ENCODE data around the gene SLX4IP. TPM values are rescaled to one million over a fixed set of nuclear protein-coding genes. Genes with fewer than 3 reads are reported as not detected.

The SLX4IP gene
- total RNA-seq, 1 experiment from 2014 or later = 5.4 TPM

GRCh38 chr20:10536531-10536930 lies 101.4 kb downstream of the SLX4IP start:
- Mint-ChIP-seq H3K27ac (ENCODE audit: unreplicated experiment) (no peak overlapping the region), H3K27me3 (ENCODE audit: unreplicated experiment) (no peaks in the 10 kb centered on the region), H3K36me3 (ENCODE audit: insufficient read depth, unreplicated experiment) (peaks cover 6% of the 10 kb centered on the region), H3K9me3 (ENCODE audit: low read depth, unreplicated experiment) (no peaks in the 10 kb centered on the region), H3K4me1 (ENCODE audit: low read depth, unreplicated experiment) (peaks cover 16% of the 10 kb centered on the region), H3K4me3 (ENCODE audit: low read depth, unreplicated experiment) (no peak overlapping the region)
- CTCF ChIA-PET = interaction anchor here (0.7 to 1.3 kb wide), 3 partner anchors 25 to 919 kb away, joined by 3 read pairs; no protein-coding TSS in a partner anchor
- peak; percentile 23 for TF ChIP-seq CTCF (IDR thresholded peaks at IDR 0.05; ENCODE audit: unreplicated experiment)
- DNase-seq = peak; percentile 35
- intact Hi-C loops (cut with micrococcal nuclease; ENCODE audit: unreplicated experiment) = loop anchor here (2.0 to 5.0 kb wide), 2 partner anchors 68 to 559 kb away; no protein-coding TSS in a partner anchor
- BruUV-seq (replicated peaks) = no TSS peak

GRCh38 chr20:10537850-10538480 lies 102.9 kb downstream of the SLX4IP start:
- Mint-ChIP-seq H3K27ac (ENCODE audit: unreplicated experiment) (no peak overlapping the region), H3K4me1 (ENCODE audit: low read depth, unreplicated experiment) (peaks cover 26% of the 10 kb centered on the region), H3K9me3 (ENCODE audit: low read depth, unreplicated experiment) (no peaks in the 10 kb centered on the region), H3K27me3 (ENCODE audit: unreplicated experiment) (no peaks in the 10 kb centered on the region), H3K36me3 (ENCODE audit: insufficient read depth, unreplicated experiment) (peaks cover 6% of the 10 kb centered on the region), H3K4me3 (ENCODE audit: low read depth, unreplicated experiment) (no peak overlapping the region)
- no TSS peak for BruUV-seq (replicated peaks)
- no peak for TF ChIP-seq CTCF (IDR thresholded peaks at IDR 0.05; ENCODE audit: unreplicated experiment)
- intact Hi-C loops (cut with micrococcal nuclease; ENCODE audit: unreplicated experiment) = loop anchor here (2.0 to 5.0 kb wide), 2 partner anchors 69 to 561 kb away; no protein-coding TSS in a partner anchor
- peak; percentile 15 for DNase-seq
- CTCF ChIA-PET = no interaction called here

GRCh38 chr20:10538768-10539167 lies 103.7 kb downstream of the SLX4IP start:
- no peak for TF ChIP-seq CTCF (IDR thresholded peaks at IDR 0.05; ENCODE audit: unreplicated experiment)
- Mint-ChIP-seq H3K27ac (ENCODE audit: unreplicated experiment) (peak overlapping the region; percentile 27), H3K36me3 (ENCODE audit: insufficient read depth, unreplicated experiment) (peaks cover 6% of the 10 kb centered on the region), H3K27me3 (ENCODE audit: unreplicated experiment) (no peaks in the 10 kb centered on the region), H3K4me3 (ENCODE audit: low read depth, unreplicated experiment) (no peak overlapping the region), H3K9me3 (ENCODE audit: low read depth, unreplicated experiment) (no peaks in the 10 kb centered on the region), H3K4me1 (ENCODE audit: low read depth, unreplicated experiment) (peaks cover 26% of the 10 kb centered on the region)
- BruUV-seq (replicated peaks) = no TSS peak
- DNase-seq = no peak
- intact Hi-C loops (cut with micrococcal nuclease; ENCODE audit: unreplicated experiment) = loop anchor here (5.0 kb wide), 1 partner anchor 561 kb away; no protein-coding TSS in a partner anchor
- CTCF ChIA-PET = interaction anchor here (0.6 kb wide), 1 partner anchor 149 kb away, joined by 3 read pairs; no protein-coding TSS in a partner anchor

GRCh38 chr20:10539818-10540553 lies 104.9 kb downstream of the SLX4IP start:
- H3K36me3 Mint-ChIP-seq (ENCODE audit: insufficient read depth, unreplicated experiment) = peaks cover 6% of the 10 kb centered on the region
- H3K27ac Mint-ChIP-seq (ENCODE audit: unreplicated experiment) = peak overlapping the region; percentile 97
- H3K4me3 Mint-ChIP-seq (ENCODE audit: low read depth, unreplicated experiment) = peak overlapping the region; percentile 54
- CTCF ChIA-PET = interaction anchor here (0.7 kb wide), 1 partner anchor 160 kb away, joined by 5 read pairs; no protein-coding TSS in a partner anchor
- H3K27me3 Mint-ChIP-seq (ENCODE audit: unreplicated experiment) = no peaks in the 10 kb centered on the region
- TF ChIP-seq CTCF (IDR thresholded peaks at IDR 0.05; ENCODE audit: unreplicated experiment) = no peak
- peaks cover 26% of the 10 kb centered on the region for H3K4me1 Mint-ChIP-seq (ENCODE audit: low read depth, unreplicated experiment)
- H3K9me3 Mint-ChIP-seq (ENCODE audit: low read depth, unreplicated experiment) = no peaks in the 10 kb centered on the region
- intact Hi-C loops (cut with micrococcal nuclease; ENCODE audit: unreplicated experiment) = loop anchor here (5.0 kb wide), 1 partner anchor 563 kb away; no protein-coding TSS in a partner anchor
- DNase-seq = no peak
- no TSS peak for BruUV-seq (replicated peaks)
